Neural progenitor cell (in vitro differentiated cells): ENCODE results near the gene NATD1. TPM values are rescaled to one million over a fixed set of nuclear protein-coding genes. Genes with fewer than 3 reads are reported as not detected.

ENCODE experiments used
- DNase-seq: peaks from one replicate; pipeline ENCODE4 v3.0.0-alpha.2; 2016; ENCODE audit warnings: low spot score
- H2AFZ ChIP-seq: fragments of 200-600 bp; sonication (generic); replicated peaks from 2 replicates; pipeline ENCODE4 v1.6.1; 2016; ENCODE audit warnings: antibody characterized with exemption
- H3F3A ChIP-seq: fragments of 200-600 bp; sonication (generic); 2 replicates; pipeline ENCODE4 v1.6.1; 2016; ENCODE audit warnings: antibody characterized with exemption, low read depth
- H3K27ac ChIP-seq: fragments of 200-600 bp; sonication (generic); 2 replicates; pipeline ENCODE4 v1.5.1; 2016; ENCODE audit warnings: mild to moderate bottlenecking
- H3K27me3 ChIP-seq: fragments of 200-600 bp; sonication (generic); 2 replicates; pipeline ENCODE4 v1.6.1; 2016; ENCODE audit warnings: mild to moderate bottlenecking, moderate library complexity
- H3K36me3 ChIP-seq: fragments of 200-600 bp; sonication (generic); 2 replicates; pipeline ENCODE4 v1.5.1; 2016
- H3K4me1 ChIP-seq: fragments of 200-600 bp; sonication (generic); 2 replicates; pipeline ENCODE4 v1.6.1; 2016; ENCODE audit warnings: mixed run types
- H3K4me2 ChIP-seq: fragments of 200-600 bp; sonication (generic); 2 replicates; pipeline ENCODE4 v1.6.1; 2016
- H3K4me3 ChIP-seq: fragments of 200-600 bp; sonication (generic); 2 replicates; pipeline ENCODE4 v1.5.1; 2016
- H3K79me2 ChIP-seq: fragments of 200-600 bp; sonication (generic); 2 replicates; pipeline ENCODE4 v1.6.1; 2016; ENCODE audit warnings: low read depth
- H3K9ac ChIP-seq: fragments of 200-600 bp; sonication (generic); 2 replicates; pipeline ENCODE4 v1.6.1; 2016
- H3K9me3 ChIP-seq: fragments of 200-600 bp; sonication (generic); 2 replicates; pipeline ENCODE4 v1.5.1; 2016; ENCODE audit warnings: low read depth
- H4K20me1 ChIP-seq: fragments of 200-600 bp; sonication (generic); 2 replicates; pipeline ENCODE4 v1.6.1; 2016; ENCODE audit warnings: low read depth
- H3K27ac Mint-ChIP-seq: 3 replicates; pipeline ENCODE4 v1.8.0; 2021; ENCODE audit warnings: mixed read lengths
- H3K27me3 Mint-ChIP-seq: 2 replicates; pipeline ENCODE4 v1.8.0; 2022; ENCODE audit warnings: low read depth, mild to moderate bottlenecking, inconsistent platforms, moderate library complexity, mixed read lengths; ENCODE audit not compliant: insufficient read depth
- H3K36me3 Mint-ChIP-seq: 3 replicates; pipeline ENCODE4 v1.8.0; 2021; ENCODE audit warnings: mixed read lengths
- H3K4me1 Mint-ChIP-seq: 3 replicates; pipeline ENCODE4 v1.8.0; 2021; ENCODE audit warnings: mixed read lengths
- H3K4me3 Mint-ChIP-seq: 3 replicates; pipeline ENCODE4 v1.8.0; 2021; ENCODE audit warnings: mild to moderate bottlenecking, moderate library complexity, mixed read lengths
- H3K9me3 Mint-ChIP-seq: 3 replicates; pipeline ENCODE4 v1.8.0; 2020; ENCODE audit warnings: mixed read lengths
- EZH2 ChIP-seq: fragments of 200-600 bp; sonication (generic); IDR thresholded peaks from 2 replicates; pipeline ENCODE4 v1.6.1; 2017; ENCODE audit warnings: antibody characterized with exemption, mild to moderate bottlenecking, moderate library complexity
- EZH2phosphoT487 ChIP-seq: fragments of 200-600 bp; sonication (generic); IDR thresholded peaks from 2 replicates; pipeline ENCODE4 v1.6.1; 2017; ENCODE audit warnings: antibody characterized with exemption
- total RNA-seq: library from RNA; depleted of rRNA; stranded (reverse); fragments of >200 nt; gene quantifications from 2 replicates; pipeline ENCODE4 v1.2.3, GENCODE V29; 2015; ENCODE audit warnings: low replicate concordance
- TF ChIP-seq, protein P1 (sequence below): fragments of 200-600 bp; sonication (generic); IDR thresholded peaks from 2 replicates; pipeline ENCODE4 v1.5.1; 2017; ENCODE audit warnings: antibody characterized with exemption, mild to moderate bottlenecking

NATD1 gene
- total RNA-seq, 1 donor from 2014 or later: 4.3 TPM

DNA sequence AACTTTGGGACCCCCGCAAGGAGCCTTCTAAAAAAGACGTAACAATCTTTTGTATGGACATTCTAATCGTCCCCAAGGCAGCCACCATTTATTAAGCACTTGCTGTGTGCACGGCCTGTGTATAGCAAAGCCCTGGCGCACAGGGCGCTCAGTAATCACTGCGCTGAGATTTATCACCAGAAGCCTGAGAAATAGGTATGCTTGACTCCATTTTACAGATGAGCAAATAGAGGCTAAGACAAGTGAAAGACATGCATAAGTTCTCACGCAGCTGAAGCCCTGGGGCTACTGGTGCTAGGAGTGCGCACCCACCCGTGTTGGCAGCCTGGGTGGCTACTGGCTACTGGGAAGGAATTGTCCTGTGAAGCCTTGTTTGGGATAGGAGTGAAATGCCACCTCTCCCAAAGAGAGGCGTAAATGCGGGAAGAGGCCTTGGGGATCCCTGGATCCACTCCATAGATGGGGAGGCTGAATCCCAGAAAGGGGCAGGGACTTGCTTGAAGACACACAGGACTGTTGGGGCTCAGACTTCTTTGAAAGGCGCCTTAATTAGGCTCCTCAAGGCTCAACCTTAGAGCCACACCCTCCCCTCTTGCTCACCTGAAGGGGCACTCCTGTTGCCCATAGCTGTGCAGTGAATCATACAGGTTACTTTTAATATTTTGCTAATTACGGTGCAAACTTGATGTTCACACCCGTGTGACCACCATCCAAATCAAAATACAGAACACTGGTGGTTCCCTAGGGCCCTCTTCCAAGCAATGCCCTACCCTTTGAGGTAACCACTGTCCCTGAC is 634 bp upstream of the NATD1 start:
- peaks cover 7% of the 10 kb centered on the region for H3K27me3 Mint-ChIP-seq
- H3K4me1 Mint-ChIP-seq: peaks cover 13% of the 10 kb centered on the region
- H3K4me2 ChIP-seq: peak overlapping the region; percentile 82
- H3K36me3 ChIP-seq: no peaks in the 10 kb centered on the region
- no peaks in the 10 kb centered on the region for H3K36me3 Mint-ChIP-seq
- H2AFZ ChIP-seq: peak overlapping the region; percentile 98
- H3K9ac ChIP-seq: no peak overlapping the region
- peak overlapping the region; percentile 75 for H3K4me3 ChIP-seq
- no peaks in the 10 kb centered on the region for H3K79me2 ChIP-seq
- H3K4me3 Mint-ChIP-seq: peak overlapping the region; percentile 89
- H3K9me3 ChIP-seq: no peaks in the 10 kb centered on the region
- peaks cover 8% of the 10 kb centered on the region for H3F3A ChIP-seq
- H3K9me3 Mint-ChIP-seq: no peaks in the 10 kb centered on the region
- no peak overlapping the region for H3K27ac ChIP-seq
- TF ChIP-seq, protein P1, sequence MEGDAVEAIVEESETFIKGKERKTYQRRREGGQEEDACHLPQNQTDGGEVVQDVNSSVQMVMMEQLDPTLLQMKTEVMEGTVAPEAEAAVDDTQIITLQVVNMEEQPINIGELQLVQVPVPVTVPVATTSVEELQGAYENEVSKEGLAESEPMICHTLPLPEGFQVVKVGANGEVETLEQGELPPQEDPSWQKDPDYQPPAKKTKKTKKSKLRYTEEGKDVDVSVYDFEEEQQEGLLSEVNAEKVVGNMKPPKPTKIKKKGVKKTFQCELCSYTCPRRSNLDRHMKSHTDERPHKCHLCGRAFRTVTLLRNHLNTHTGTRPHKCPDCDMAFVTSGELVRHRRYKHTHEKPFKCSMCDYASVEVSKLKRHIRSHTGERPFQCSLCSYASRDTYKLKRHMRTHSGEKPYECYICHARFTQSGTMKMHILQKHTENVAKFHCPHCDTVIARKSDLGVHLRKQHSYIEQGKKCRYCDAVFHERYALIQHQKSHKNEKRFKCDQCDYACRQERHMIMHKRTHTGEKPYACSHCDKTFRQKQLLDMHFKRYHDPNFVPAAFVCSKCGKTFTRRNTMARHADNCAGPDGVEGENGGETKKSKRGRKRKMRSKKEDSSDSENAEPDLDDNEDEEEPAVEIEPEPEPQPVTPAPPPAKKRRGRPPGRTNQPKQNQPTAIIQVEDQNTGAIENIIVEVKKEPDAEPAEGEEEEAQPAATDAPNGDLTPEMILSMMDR: no peak
- TF ChIP-seq EZH2phosphoT487 (no peak), EZH2 (no peak)
- peak overlapping the region; percentile 29 for H3K27ac Mint-ChIP-seq
- DNase-seq: no peak
- no peaks in the 10 kb centered on the region for H3K4me1 ChIP-seq
- peaks cover 21% of the 10 kb centered on the region for H4K20me1 ChIP-seq
- H3K27me3 ChIP-seq: peaks cover 21% of the 10 kb centered on the region

DNA sequence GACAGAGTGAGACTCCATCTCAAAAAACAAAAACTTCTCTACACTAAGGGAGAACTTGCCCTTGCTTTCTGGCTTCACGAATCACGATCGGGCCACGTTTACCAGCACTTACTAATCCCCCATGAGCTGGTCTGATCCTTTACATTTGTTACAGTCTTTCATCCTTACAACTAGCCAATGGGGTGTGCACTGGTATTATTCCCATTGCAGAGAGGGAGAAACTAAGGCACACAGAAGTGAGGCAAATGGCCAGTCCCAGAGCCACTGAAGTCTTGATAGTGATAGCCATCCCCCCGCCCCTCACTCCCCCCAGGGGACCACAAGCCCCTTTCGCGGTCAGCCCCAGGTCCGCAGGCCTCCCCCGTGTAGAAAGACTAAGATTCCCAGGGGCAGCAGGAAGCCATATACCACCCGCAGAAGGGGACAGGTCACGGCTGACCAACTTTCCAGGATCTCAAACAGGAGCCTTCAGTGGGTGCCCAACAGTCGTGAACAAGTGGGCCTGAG is 868 bp downstream of the NATD1 start:
- Mint-ChIP-seq H3K27ac (no peak overlapping the region), H3K36me3 (no peaks in the 10 kb centered on the region), H3K4me1 (peaks cover 13% of the 10 kb centered on the region), H3K9me3 (no peaks in the 10 kb centered on the region), H3K27me3 (peaks cover 4% of the 10 kb centered on the region), H3K4me3 (peak overlapping the region; percentile 88)
- Histone ChIP-seq H3K9me3 (no peaks in the 10 kb centered on the region), H4K20me1 (peaks cover 26% of the 10 kb centered on the region), H2AFZ (no peak overlapping the region), H3K27me3 (peaks cover 21% of the 10 kb centered on the region), H3K36me3 (no peaks in the 10 kb centered on the region), H3K9ac (no peak overlapping the region), H3F3A (peaks cover 8% of the 10 kb centered on the region), H3K4me1 (no peaks in the 10 kb centered on the region), H3K4me3 (peak overlapping the region; percentile 75), H3K79me2 (no peaks in the 10 kb centered on the region), H3K27ac (no peak overlapping the region), H3K4me2 (peak overlapping the region; percentile 94)
- no peak for TF ChIP-seq EZH2phosphoT487
- TF ChIP-seq, protein P1: no peak
- TF ChIP-seq EZH2: no peak
- DNase-seq: peak; percentile 33

DNA sequence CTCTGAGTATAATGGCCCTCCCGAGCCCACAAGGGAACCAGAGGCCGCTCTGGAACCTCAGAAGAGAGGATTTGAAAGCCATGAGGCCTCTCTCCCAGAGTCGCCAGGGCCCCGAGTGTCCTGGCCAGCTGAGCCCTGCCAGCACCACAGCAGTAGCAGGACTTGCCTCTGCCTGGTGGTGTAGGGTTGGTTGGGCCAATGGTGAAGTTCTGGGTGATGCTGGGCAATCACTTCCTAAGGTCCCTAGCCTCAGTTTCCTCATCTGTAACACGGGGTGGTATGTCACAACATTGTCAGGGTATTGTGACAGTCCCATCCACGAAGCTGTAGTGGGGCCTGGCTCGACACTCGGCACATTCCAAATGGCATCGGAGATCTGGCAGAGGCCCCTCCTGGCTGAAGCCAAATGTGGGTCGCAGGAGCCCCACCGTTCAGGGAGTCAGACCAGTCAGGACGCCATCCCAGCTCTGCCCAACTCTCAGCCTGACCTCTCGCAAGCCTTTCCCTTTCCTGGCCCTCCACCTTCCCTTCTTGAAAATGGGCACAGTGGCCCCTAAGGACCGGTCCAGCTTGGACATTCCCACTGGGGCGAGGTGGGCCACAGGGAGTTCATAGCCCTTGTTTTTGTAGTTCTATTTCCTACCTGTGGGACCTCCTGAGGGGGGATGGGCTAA is 1.7 kb downstream of the NATD1 start:
- Histone ChIP-seq H3K4me1 (no peaks in the 10 kb centered on the region), H3K4me3 (no peak overlapping the region)
- no peak for TF ChIP-seq EZH2
- TF ChIP-seq EZH2phosphoT487: no peak
- TF ChIP-seq, protein P1: no peak

More for the DNA sequence above, 1.7 kb downstream of the NATD1 start:
- Histone ChIP-seq H4K20me1 (peaks cover 29% of the 10 kb centered on the region), H3K27me3 (peaks cover 21% of the 10 kb centered on the region), H3K79me2 (no peaks in the 10 kb centered on the region), H3K36me3 (no peaks in the 10 kb centered on the region), H2AFZ (no peak overlapping the region), H3F3A (peaks cover 8% of the 10 kb centered on the region), H3K9ac (no peak overlapping the region), H3K27ac (no peak overlapping the region), H3K4me2 (no peak overlapping the region), H3K9me3 (no peaks in the 10 kb centered on the region)
- Mint-ChIP-seq H3K4me3 (peak overlapping the region; percentile 13), H3K27ac (no peak overlapping the region), H3K4me1 (peaks cover 12% of the 10 kb centered on the region), H3K9me3 (no peaks in the 10 kb centered on the region), H3K36me3 (no peaks in the 10 kb centered on the region), H3K27me3 (peaks cover 4% of the 10 kb centered on the region)
- DNase-seq: no peak
